ENCODE data around the gene CHST9. TPM values are rescaled to one million over a fixed set of nuclear protein-coding genes. Genes with fewer than 3 reads are reported as not detected.

CHST9 gene
- polyA plus RNA-seq, 2 of the 4 experiments (the other 2 are of a cell fraction), result 0.06 TPM; not detected in 1

DNA sequence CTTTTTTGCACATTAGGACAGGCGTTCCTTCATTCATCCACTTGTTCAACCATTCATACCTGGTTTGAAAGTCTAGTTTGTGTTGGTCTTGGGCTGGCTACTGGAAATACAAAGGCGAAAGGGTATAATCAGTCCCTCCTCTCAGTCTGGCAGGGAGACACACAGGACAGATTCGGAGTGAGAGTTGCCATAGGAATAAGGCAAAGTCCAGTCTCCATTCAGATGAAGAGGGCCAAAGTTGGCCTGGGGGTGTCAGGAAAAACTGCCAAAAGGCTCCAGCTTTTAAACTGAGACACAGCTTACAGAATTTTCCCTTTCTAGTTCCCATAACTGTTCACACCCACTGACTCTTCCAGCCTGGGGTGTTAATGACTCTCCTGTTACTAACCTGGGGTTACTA, 223.3 kb downstream of the CHST9 start:
- POLR2A ChIA-PET, result no interaction called here
- no peaks in the 10 kb centered on the region for H3K9me3 ChIP-seq
- ATAC-seq (no peak), FAIRE-seq (no peak), DNase-seq (ENCODE audit: low read depth in 1 of 2, low spot score in 1 of 2) (no peak)
- TF ChIP-seq HEYL (CRISPR knock-in tag; IDR thresholded peaks at IDR 0.05) (no peak), ZSCAN20 (CRISPR knock-in tag; IDR thresholded peaks at IDR 0.05) (no peak), MYC (IDR thresholded peaks at IDR 0.05; ENCODE audit: borderline replicate concordance, low read length) (no peak), CTCF (IDR thresholded peaks at IDR 0.05) (no peak), CBX8 (IDR thresholded peaks at IDR 0.05) (no peak), HOXB5 (CRISPR knock-in tag; IDR thresholded peaks at IDR 0.05) (no peak), JUN (IDR thresholded peaks at IDR 0.05) (no peak), ZNF302 (CRISPR knock-in tag; IDR thresholded peaks at IDR 0.05) (no peak), BHLHE40 (IDR thresholded peaks at IDR 0.05; ENCODE audit: low read depth, low read length) (no peak), EHF (CRISPR knock-in tag; IDR thresholded peaks at IDR 0.05) (no peak), TP53 (CRISPR knock-in tag; IDR thresholded peaks at IDR 0.05) (no peak), PBX3 (IDR thresholded peaks at IDR 0.05) (no peak), HOXB13 (CRISPR knock-in tag; IDR thresholded peaks at IDR 0.05; ENCODE audit: low read depth) (no peak), KDM5A (IDR thresholded peaks at IDR 0.05) (no peak), HES2 (IDR thresholded peaks at IDR 0.05) (no peak)
- TF ChIP-seq, protein P1, sequence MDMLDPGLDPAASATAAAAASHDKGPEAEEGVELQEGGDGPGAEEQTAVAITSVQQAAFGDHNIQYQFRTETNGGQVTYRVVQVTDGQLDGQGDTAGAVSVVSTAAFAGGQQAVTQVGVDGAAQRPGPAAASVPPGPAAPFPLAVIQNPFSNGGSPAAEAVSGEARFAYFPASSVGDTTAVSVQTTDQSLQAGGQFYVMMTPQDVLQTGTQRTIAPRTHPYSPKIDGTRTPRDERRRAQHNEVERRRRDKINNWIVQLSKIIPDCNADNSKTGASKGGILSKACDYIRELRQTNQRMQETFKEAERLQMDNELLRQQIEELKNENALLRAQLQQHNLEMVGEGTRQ (IDR thresholded peaks at IDR 0.05), result no peak
- H3K4me3 ChIP-seq, result no peak overlapping the region
- H3K27ac ChIP-seq, result no peak overlapping the region
- H3K4me1 ChIP-seq, result no peaks in the 10 kb centered on the region
- 76% methylated on average over 3 of the region's 3 CpGs for WGBS (ENCODE audit: missing lambda C conversion rate)
- H3K4me2 ChIP-seq, result no peak overlapping the region
- CTCF ChIA-PET, result interaction anchor here (1.1 to 1.5 kb wide), 2 partner anchors 10 to 149 kb away, joined by 3 read pairs; no protein-coding TSS in a partner anchor

DNA sequence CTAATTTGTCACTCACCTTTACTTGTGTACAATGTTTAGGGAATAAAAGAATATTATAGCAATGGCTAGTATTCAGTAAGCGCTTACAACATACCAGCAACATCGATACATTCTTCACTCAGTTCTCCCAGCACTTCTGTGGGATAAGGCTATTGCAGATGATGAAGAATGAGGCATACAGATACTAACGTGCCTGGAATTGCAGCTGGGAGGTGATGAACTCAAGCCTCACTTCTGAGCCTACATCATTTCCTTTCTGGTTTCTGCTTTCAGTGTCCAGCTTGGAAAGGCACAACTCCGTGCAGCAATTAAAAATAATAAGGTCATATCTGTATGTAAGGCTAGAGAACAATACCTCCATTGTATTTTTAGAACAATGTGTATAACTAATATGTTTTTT, 224.2 kb downstream of the CHST9 start:
- 59% methylated on average over 4 of the region's 4 CpGs for WGBS (ENCODE audit: missing lambda C conversion rate)
- POLR2A ChIA-PET, result no interaction called here
- TF ChIP-seq RFX5 (IDR thresholded peaks at IDR 0.05) (no peak), RCOR1 (IDR thresholded peaks at IDR 0.05; ENCODE audit: low read depth, low read length) (no peak), RAD21 (conservative IDR thresholded peaks at IDR 0.05 in 1 of 2, IDR thresholded peaks at IDR 0.05 in 1 of 2) (no peak), ESRRA (IDR thresholded peaks at IDR 0.05; ENCODE audit: borderline replicate concordance, low read length) (no peak), JUNB (IDR thresholded peaks at IDR 0.05) (no peak), NPAS2 (CRISPR knock-in tag; IDR thresholded peaks at IDR 0.05; ENCODE audit: borderline replicate concordance) (no peak), KDM5A (IDR thresholded peaks at IDR 0.05) (no peak), BHLHE40 (IDR thresholded peaks at IDR 0.05; ENCODE audit: low read depth, low read length) (no peak), ZC3H11A (IDR thresholded peaks at IDR 0.05) (no peak), MAZ (IDR thresholded peaks at IDR 0.05; ENCODE audit: borderline replicate concordance, low read depth, low read length) (no peak), PHF8 (IDR thresholded peaks at IDR 0.05; ENCODE audit: borderline replicate concordance, low read depth) (no peak)
- TF ChIP-seq, protein P2, sequence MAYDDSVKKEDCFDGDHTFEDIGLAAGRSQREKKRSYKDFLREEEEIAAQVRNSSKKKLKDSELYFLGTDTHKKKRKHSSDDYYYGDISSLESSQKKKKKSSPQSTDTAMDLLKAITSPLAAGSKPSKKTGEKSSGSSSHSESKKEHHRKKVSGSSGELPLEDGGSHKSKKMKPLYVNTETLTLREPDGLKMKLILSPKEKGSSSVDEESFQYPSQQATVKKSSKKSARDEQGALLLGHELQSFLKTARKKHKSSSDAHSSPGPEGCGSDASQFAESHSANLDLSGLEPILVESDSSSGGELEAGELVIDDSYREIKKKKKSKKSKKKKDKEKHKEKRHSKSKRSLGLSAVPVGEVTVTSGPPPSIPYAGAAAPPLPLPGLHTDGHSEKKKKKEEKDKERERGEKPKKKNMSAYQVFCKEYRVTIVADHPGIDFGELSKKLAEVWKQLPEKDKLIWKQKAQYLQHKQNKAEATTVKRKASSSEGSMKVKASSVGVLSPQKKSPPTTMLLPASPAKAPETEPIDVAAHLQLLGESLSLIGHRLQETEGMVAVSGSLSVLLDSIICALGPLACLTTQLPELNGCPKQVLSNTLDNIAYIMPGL (CRISPR knock-in tag; IDR thresholded peaks at IDR 0.05; ENCODE audit: borderline replicate concordance), result no peak
- H3K4me2 ChIP-seq, result no peak overlapping the region
- ATAC-seq (no peak), DNase-seq (ENCODE audit: low read depth in 1 of 2, low spot score in 1 of 2) (no peak), FAIRE-seq (no peak)
- no peaks in the 10 kb centered on the region for H3K4me1 ChIP-seq
- no peak overlapping the region for H3K4me3 ChIP-seq
- no peak overlapping the region for H3K27ac ChIP-seq
- CTCF ChIA-PET, result interaction anchor here (0.6 to 1.1 kb wide), 2 partner anchors 9 kb away, joined by 3 read pairs; no protein-coding TSS in a partner anchor
- no peaks in the 10 kb centered on the region for H3K9me3 ChIP-seq

All from A549 (cell line).